HG03108 (cell line): ENCODE measurements around the gene NOXA1.
A peak's percentile ranks its signal among the peaks of the same experiment; 100 is the strongest.
"Not testable (repeated sequence)": the region's sequence is repeated elsewhere in the genome, so short reads cannot be mapped to it uniquely, and the experiment has no call there.

ENCODE experiments used
- ATAC-seq: cut with Tn5 transposase; IDR thresholded peaks from one replicate; pipeline ENCODE4 v1.9.1; 2021; ENCODE audit warnings: moderate library complexity; ENCODE audit not compliant: unreplicated experiment

NOXA1 gene

DNA sequence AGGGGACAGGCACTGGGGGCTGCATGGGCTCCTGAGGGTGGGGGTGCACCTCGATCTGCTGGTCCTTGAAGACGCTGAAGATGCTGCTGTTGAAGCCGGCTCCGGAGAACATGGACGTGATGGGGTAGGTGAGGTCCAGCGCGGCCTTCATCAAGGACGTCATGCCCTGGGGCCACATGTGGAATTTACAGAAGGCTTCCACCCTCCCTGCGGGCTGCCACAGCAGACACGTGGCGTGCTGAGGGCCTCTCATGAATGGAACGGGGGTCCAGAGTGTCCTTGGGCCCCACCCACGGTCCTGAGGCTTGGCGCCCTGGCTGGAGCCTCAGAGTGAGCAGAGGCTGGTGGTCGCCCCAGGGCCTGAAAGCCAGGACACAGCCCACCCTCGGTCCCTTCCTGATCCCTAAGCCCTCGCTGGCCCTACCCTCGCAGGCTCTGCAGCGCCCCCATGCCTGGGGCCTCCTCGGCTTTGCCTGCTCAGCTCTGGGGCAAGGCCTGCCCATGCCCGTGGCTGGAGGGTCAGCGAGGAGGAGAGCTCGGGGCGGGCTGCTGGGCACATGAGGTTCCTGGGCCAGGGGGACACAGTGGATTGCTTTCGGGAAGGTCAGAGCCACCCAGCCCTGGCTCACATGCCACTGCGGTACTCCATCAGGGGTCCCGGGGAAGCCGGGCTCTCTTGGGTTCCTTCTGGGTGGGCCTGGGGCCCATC is 41.3 kb downstream of the NOXA1 start:
- no peak for ATAC-seq

DNA sequence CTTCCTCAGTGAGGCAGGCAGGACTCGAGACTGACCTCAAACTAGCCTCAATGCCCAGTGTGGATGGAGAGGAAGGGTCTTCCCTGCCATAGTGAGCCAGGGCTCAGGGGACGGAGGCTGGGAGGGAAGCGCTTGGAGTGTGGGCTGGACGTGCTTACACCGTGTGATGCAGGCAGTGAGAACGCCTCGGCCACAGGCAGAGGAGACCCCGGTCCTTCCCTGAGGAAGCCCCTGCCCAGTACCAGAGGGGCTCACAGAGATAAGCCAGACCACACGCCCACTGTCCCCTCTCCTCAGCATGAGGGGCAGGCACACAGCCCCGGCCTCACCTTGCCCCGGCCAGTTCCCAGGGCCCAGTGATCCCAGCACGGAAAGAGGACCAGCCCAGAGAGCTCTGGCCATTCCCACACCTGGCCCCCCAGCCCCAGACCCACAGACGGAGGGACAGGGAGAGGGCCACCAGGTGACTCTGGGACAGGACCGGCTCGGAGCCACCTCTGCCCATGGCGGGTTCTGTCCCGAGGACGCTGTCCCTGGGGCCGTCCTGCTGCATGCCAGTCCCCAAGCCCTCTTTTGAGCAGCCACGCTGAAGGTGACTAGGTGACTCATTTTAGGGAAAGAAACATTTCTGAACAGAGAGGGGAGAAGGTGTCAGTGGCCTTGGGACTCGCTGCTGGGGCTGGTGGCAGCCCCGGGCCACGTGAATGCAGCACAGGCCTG is 42.0 kb downstream of the NOXA1 start:
- ATAC-seq, result no peak

DNA sequence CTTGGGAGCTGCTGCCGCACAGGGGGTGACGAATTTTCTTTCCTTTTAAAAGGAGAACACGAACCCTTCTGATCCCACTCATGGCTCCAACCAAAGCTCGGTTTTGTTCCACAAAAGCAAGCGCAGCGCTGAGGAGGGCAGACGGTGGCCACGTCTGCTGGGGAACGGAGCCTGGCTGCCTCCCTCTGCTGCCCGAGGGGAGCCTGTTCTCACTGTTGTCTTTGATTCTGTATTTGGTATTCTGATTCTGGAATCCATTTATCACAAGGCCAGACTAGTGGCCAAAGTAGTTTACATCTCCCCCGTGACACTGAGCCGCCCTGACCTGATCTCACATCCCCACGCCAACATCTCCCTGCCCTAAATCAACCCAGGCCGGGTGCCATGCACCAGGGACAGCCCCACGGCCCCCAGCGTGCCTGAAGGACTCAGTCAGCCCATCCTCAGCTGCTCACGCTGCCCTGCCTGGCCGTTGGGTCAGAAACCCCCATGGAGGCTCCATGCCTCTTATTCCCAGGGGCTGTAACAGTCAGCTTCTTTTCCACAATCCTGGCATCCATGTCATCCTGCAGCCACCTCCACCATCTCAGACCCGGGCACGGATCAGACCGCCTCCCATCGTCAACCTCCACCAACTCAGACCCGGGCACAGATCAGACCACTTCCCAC is 42.7 kb downstream of the NOXA1 start:
- ATAC-seq, result no peak

DNA sequence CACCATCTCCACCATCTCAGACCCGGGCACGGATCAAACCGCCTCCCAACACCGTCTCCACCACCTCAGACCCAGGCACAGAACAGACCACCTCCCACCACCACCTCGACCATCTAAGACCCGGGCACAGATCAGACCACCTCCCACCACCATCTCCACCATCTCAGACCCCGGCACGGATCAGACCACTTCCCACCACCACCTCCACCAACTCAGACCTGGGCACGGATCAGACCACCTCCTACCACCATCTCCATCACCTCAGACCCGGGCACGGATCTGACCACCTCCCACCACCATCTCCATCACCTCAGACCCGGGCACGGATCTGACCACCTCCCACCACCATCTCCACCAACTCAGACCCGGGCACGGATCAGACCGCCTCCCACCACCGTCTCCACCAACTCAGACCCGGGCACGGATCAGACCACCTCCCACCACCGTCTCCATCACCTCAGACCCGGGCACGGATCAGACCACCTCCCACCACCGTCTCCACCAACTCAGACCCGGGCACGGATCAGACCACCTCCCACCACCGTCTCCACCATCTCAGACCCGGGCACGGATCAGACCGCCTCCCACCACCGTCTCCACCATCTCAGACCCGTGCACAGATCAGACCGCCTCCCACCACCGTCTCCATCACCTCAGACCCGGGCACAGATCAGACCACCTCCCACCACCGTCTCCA is 43.3 kb downstream of the NOXA1 start:
- ATAC-seq, result not testable (repeated sequence)

DNA sequence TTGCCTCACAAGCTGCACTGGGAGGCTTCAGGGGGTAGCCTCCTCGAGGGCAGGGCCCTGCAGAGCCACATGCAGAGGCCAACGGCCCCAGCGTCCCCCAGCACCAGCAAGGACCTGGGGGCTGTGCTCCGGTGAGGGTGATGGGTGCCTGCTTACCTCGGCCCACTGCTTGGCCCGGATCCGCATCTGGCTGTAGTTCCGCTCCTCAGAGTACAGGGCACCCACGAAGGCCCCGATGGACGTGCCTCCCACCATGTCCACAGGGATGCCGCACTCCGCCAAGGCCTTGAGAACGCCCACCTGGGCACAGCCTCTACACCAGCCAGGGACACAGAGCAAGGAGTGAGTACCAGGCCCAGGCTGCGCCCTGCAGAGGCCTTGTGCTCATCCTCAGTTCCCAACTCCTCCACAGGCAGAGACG is 44.0 kb downstream of the NOXA1 start:
- no peak for ATAC-seq

DNA sequence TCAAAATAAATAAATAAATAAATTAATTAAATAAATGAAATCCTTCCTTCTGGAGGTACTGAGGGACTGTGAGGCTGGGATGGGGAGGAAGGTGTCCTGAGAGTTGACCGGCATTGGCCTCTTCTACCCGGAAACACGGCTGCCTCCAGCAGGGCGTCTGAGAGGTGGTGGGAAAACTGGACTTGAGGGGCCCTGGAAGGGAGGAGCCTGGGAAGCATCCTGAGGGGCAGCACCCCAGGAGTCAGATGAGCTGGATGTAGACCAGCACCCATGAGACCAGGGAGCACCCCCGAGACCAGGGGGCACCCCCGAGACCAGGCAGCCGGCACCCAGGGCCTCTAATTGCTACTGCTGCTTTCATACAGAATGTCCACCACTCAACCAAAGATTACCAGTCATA is 44.7 kb downstream of the NOXA1 start:
- ATAC-seq, result no peak

DNA sequence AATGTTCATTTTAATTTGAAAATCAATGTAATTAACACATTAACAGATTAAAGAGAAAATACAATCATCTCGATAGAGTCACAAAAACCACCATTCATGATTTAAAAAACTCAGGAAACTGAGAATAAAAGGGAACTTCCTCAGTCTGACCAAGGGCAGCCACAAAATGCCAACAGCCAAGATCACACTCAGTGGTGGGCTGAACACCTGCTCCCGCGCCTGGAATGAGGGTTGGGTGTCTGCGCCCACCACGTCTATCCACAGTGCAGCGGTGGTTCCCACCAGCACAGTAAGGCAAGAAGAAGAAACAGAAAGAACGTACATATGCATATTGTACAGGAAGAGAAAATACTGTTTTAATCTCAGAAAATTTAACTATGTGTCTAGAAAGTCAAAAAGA is 47.6 kb downstream of the NOXA1 start:
- no peak for ATAC-seq

DNA sequence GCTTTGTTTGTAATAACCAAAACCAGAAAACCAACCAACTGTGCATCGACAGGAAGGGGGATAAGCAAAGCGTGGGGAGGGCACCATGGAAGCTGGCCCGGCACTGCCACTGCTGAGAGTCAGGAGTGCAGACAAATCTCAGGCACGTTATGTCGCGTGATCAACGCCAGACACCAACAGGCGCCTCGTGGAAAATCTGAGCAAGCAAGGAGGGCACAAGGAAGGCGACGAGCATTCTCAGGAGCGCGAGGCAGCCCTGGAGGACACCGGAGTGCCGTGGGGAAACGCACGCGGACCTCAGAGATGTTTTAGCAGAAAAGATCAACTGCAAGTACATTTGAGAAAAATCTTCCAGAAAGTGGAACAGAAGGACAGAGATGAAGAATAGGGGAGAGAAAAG is 51.1 kb downstream of the NOXA1 start:
- no peak for ATAC-seq

DNA sequence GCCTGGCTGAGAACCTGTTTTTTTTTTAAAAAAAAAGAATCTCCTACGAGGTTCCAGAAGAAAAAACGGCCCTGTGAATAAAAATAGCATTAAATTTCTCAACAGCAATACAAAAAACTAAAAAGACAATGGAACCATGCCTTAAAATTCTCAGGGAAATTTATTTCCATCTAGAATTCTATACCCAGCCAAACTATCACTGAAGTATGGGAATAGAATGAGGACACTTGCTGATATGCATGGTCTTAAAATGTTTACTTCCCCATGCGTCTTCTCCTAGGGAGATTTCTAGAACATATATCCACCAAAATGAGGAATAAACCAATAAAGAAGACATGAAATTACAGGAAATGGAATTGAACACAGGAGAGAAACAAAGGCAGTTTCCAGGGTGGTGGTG is 52.5 kb downstream of the NOXA1 start:
- no peak for ATAC-seq

DNA sequence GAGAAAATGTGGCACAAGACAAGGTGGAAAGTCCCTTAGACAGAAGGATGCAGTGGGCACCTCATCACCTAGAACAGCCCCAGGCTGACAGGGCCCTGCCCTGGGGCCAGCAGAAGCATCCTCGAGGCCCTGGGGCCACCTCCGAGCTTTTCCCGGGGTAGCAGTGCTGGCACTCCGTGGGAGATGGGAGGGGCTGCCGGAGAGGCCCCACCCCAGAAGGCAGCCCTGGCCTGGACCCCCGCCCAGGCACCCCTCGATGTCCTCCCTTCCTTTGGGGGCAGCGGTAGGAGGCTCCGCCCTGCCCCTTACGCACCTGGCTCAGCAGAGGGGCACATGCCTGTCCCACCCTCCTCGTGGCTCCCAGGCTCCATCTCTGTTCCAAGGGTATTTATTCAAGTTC is 53.7 kb downstream of the NOXA1 start:
- ATAC-seq, result no peak

DNA sequence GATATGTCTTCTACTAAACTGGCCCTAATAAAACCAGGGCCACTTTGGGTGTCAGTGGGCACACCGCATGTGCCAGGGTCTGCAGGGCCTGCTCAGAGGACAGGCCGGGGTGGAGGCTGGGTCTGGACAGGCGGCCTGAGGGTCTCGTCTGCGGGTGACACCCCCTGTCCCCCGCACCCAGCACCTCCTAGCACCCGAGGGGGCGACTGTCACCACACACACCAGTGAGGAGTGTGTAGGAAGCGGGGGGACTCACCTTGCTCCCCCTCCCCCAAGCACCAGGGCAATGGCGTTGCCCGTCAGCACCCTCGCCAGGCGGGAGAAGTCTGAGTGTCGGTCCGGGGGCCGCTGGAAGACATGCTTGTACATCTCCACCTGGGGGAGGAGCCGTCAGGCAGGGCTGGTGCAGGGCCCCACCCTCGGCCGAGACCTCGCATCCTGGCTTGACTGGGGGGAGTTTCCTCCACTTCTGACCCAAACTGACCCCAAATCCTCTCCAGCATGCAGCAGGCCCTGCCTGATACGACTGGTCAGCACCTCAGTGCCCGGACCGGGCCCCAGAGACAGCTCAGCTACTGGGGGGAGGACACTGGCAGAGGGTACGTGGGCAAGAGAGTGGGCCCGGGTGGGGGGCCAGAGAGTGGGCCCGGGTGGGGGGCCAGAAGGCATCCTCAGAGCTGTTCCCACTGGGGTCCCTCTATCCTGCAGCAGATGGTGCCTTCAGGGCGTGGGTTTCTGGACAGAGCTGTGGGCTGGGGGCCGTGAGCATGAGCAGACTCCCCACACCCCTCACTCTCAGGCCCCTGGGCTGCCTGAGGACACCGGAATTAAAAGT is 54.8 kb downstream of the NOXA1 start:
- no peak for ATAC-seq

DNA sequence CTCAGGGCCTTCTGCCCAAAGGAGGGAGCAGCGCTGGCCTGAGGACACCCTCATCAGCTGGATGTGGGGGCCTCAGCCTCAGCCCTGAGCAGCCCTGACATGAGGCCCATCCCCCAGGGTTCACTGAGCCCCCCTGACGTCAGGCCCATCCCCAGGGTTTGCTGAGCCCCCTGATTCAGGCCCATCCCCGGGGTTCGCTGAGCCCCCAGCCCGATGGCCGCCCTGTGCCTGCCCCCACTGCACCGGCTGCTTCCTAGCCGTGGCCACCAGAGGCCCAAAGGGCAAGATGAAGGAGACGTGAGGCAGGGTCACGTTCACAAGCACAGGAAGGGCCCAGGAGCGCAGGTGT is 55.4 kb downstream of the NOXA1 start:
- no peak for ATAC-seq

DNA sequence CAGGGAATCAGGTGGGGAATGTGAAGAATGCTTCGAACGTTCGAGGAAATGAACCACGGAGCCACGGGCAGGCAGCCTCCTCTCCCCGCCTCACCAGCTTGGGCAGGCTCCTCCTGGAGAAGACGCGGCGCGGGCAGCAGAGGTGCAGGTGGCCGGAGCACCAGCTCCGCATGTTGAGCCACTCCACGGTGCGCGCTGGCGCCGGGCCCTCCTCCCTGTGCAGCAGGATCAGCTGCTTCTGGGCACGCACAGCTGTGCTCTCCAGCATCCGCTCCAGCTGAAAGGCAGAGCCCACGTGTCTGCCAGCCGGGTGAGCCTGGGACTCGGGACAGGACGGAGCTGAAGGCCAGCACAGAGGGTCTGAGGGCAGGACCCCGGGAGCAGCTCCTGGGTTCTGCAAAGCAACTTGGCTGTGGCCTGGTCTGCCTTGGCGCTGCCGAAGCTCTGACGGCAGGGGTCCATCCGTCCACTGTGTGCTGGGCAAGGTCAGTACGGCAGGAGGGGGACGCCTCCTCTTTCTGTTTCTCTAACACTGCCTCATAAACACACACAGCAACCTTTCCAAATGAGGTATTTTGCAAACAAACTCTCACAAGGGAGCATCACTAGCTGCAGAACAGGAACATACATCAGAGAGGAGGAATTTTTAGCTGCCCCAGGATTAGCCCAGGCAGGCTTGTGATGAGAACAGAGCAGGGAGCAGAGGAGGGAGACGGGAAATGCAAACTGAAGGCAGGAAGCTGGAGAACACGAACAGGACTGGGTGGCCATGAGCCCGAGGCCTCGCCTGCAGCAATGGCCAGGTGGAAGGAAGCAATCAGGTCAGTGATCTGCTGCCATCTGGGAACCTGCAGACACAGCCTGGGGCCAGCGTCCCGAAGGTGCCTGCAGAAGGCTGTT is 56.0 kb downstream of the NOXA1 start:
- no peak for ATAC-seq

DNA sequence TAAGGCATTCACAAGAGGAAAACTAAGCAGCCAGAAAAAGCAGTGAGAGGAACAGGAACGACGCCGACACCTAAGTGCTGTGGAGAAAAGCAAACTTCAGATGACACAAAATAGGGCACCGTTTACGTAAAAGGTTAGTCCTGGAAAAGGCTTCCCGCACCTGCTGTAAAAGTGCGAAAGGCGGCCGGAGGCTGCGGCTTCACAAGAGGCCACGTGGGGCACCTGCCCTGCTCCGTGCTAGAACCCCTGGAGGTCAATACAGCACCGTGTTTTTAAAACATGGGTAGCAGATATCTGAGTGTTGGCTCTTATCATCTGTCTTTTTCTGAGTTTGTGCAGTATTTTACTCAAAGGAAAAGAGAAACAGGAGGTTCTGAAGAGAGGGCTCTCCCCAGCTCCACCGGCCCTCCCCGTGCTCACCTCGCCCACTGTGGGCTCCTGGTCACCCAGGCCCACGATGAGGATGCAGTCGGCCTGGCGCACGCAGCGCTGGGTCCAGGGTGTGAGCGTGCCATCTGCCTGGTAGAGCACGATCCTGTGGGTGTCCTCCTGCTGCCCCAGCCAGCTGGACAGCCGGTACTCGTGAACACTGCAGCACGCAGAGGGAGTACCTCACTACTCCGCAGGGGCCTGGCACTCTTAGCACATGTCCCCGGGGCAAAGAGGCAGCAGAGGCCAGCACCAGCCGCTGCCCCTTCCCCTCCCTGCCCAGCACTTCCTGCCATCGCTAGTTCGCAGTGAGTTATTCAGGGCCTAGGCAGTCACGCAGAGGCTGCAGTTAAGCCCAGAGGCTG is 56.9 kb downstream of the NOXA1 start:
- ATAC-seq, result no peak

DNA sequence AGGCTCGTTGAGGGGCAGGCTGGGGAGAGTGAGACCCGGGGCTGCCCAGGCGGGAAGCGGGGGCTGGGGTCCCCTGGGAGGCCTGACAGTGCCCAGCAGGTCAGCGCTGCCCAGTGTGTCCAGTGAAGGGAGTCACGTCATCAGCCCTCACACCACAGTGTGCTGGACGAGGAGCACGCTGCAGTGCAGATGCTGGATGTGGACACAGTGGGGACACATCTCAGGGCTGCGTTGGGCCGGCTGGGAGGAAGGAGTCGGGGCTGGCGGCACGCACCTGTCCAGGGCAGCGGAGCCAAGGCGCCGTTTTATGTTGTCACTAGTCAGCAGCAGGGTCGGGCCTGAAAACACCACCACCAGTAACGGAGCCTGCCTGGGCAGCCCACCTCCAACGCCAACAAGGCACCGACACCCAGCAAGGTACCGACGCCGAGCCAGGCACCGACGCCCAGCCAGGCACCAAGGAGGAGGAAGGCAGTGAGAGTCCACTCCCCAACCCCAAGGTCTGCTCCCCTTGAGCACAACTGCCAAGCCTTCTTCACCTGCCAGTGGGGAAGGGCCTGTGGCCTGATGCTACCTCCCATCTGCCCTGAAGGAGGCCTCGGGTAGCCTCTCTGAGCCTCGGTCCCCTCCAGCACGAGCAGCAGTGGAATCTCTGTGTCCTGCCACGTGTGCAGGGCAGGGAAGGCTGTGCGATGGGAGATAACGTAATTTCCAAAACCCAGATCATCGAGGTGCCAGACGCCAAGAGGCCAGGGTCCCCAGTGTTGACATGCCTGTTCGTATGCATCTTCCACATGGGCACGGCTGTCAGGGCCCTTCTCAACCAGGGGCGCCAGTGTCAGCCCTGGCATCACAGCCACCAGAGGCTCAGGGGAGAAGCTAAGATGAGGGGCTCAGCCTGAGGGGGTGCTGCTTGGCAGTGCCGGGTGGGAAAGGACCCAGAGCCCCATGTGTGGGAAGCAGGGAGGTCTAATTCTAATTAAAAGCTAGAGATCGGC is 57.8 kb downstream of the NOXA1 start:
- ATAC-seq, result no peak

DNA sequence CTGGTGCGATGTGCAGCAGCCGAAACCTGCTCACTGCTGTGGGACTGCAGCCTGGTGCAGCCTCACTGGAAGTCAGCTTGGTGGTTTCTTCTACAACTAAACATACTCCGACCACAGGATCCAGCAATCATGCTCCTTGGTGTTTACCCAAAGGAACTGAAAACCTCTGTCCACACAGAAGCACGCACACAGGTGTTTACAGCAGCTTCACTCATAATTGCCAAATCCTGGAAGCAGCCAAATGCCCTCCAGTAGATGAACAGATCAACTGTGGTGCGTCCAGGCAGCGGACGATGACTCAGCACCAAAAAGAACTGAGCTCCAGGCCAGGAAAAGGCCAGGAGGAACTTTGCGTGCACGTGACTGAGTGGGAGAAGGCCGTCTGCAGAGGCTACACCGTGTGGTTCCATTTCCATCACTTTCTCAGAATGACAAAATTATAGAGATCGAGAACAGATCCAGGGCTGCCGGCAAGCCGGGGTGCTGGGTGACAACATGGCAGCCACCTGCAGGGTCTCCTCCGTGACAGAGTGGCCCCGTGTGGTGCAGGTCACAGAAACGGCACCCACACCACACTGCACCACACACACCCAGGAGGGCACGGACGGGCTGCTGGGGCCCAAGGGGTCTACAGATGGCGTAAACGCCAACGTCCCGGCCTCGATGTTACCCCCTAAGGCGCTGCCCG is 59.0 kb downstream of the NOXA1 start:
- peak; percentile 73 for ATAC-seq
